ENCODE data around the gene ASTN2.

Gene ASTN2

GRCh38 chr9:117234103-117234502 lies 180.8 kb downstream of the ASTN2 start:
- no peak for FAIRE-seq

GRCh38 chr9:117233016-117233415 lies 181.8 kb downstream of the ASTN2 start:
- no peak for FAIRE-seq

GRCh38 chr9:117232281-117232680 lies 182.6 kb downstream of the ASTN2 start:
- no peak for FAIRE-seq

GRCh38 chr9:117231012-117231411 lies 183.8 kb downstream of the ASTN2 start:
- no peak for FAIRE-seq

- FAIRE-seq: no peak
Measured at GRCh38 chr9:117224695-117225094, 190.2 kb downstream of the ASTN2 start.

GRCh38 chr9:117218951-117219350 lies 195.9 kb downstream of the ASTN2 start:
- FAIRE-seq: no peak

GRCh38 chr9:117214416-117214815 lies 200.4 kb downstream of the ASTN2 start:
- FAIRE-seq: no peak

GRCh38 chr9:117211280-117211679 lies 203.6 kb downstream of the ASTN2 start:
- no peak for FAIRE-seq

GRCh38 chr9:117205806-117206205 lies 209.1 kb downstream of the ASTN2 start:
- FAIRE-seq: no peak

GRCh38 chr9:117204971-117205370 lies 209.9 kb downstream of the ASTN2 start:
- no peak for FAIRE-seq

GRCh38 chr9:117191504-117192261 lies 223.2 kb downstream of the ASTN2 start:
- no peak for FAIRE-seq

GRCh38 chr9:117189121-117189520 lies 225.7 kb downstream of the ASTN2 start:
- no peak for FAIRE-seq

- no peak for FAIRE-seq
Measured at GRCh38 chr9:117188394-117188793, 226.5 kb downstream of the ASTN2 start.

GRCh38 chr9:117187498-117187897 lies 227.4 kb downstream of the ASTN2 start:
- no peak for FAIRE-seq

GRCh38 chr9:117184173-117184572 lies 230.7 kb downstream of the ASTN2 start:
- FAIRE-seq: no peak

GRCh38 chr9:117182046-117182445 lies 232.8 kb downstream of the ASTN2 start:
- no peak for FAIRE-seq

- no peak for FAIRE-seq
Measured at GRCh38 chr9:117180896-117181445, 233.9 kb downstream of the ASTN2 start.

GRCh38 chr9:117178596-117179375 lies 236.1 kb downstream of the ASTN2 start:
- FAIRE-seq: no peak

- FAIRE-seq: no peak
Measured at GRCh38 chr9:117170567-117170966, 244.3 kb downstream of the ASTN2 start.

GRCh38 chr9:117169089-117169621 lies 245.7 kb downstream of the ASTN2 start:
- FAIRE-seq: no peak

- no peak for FAIRE-seq
Measured at GRCh38 chr9:117164512-117164911, 250.3 kb downstream of the ASTN2 start.

- no peak for FAIRE-seq
Measured at GRCh38 chr9:117160254-117160653, 254.6 kb downstream of the ASTN2 start.

GRCh38 chr9:117156771-117157535 lies 257.9 kb downstream of the ASTN2 start:
- no peak for FAIRE-seq
